GM23338 (cell line): ENCODE results near the gene COPZ1. TPM values are rescaled to one million over a fixed set of nuclear protein-coding genes. Genes with fewer than 3 reads are reported as not detected.

Experiments used
- ATAC-seq: fragments of 200-7000 bp; cut with Tn5 transposase; 3 replicates; pipeline ENCODE4 v1.9.1; 2020
- DNase-seq: peaks from one replicate; pipeline ENCODE4 v3.0.0-alpha.2; 2015; ENCODE audit warnings: low spot score
- H2AFZ ChIP-seq: fragments of 200-600 bp; sonication (generic); 2 replicates; pipeline ENCODE4 v1.8.0; 2016; ENCODE audit warnings: antibody characterized with exemption, mild to moderate bottlenecking, moderate library complexity
- H3F3A ChIP-seq: fragments of 200-600 bp; sonication (generic); replicated peaks from 2 replicates; pipeline ENCODE4 v1.8.0; 2017; ENCODE audit warnings: antibody characterized with exemption, mixed run types, low read depth
- H3K27ac ChIP-seq: fragments of 200-600 bp; sonication (generic); 2 replicates; pipeline ENCODE4 v1.6.1; 2016; ENCODE audit warnings: low read depth
- H3K27me3 ChIP-seq: fragments of 200-600 bp; sonication (generic); 2 replicates; pipeline ENCODE4 v1.8.0; 2016; ENCODE audit warnings: mild to moderate bottlenecking, mixed run types, moderate library complexity; ENCODE audit not compliant: insufficient read depth
- H3K36me3 ChIP-seq: fragments of 200-600 bp; sonication (generic); 2 replicates; pipeline ENCODE4 v1.8.0; 2016; ENCODE audit warnings: mild to moderate bottlenecking; ENCODE audit not compliant: insufficient read depth
- H3K4me1 ChIP-seq: fragments of 200-600 bp; sonication (generic); 2 replicates; pipeline ENCODE4 v1.8.0; 2016; ENCODE audit warnings: mild to moderate bottlenecking, moderate library complexity; ENCODE audit not compliant: insufficient read depth
- H3K4me2 ChIP-seq: fragments of 200-600 bp; sonication (generic); 2 replicates; pipeline ENCODE4 v1.7.1; 2017; ENCODE audit warnings: mixed run types
- H3K4me3 ChIP-seq: fragments of 200-600 bp; sonication (generic); 2 replicates; pipeline ENCODE4 v1.6.1; 2016; ENCODE audit warnings: mixed run types
- H3K79me2 ChIP-seq: fragments of 200-600 bp; sonication (generic); replicated peaks from 2 replicates; pipeline ENCODE4 v1.8.0; 2017; ENCODE audit warnings: mild to moderate bottlenecking; ENCODE audit not compliant: insufficient read depth
- H3K9me2 ChIP-seq: fragments of 200-600 bp; sonication (generic); 2 replicates; pipeline ENCODE4 v1.8.0; 2017; ENCODE audit not compliant: insufficient read depth
- H4K20me1 ChIP-seq: fragments of 200-600 bp; sonication (generic); replicated peaks from 2 replicates; pipeline ENCODE4 v1.8.0; 2017; ENCODE audit warnings: mild to moderate bottlenecking; ENCODE audit not compliant: insufficient read depth
- H3K27ac Mint-ChIP-seq: 2 replicates; pipeline ENCODE4 v1.8.0; 2020; ENCODE audit warnings: inconsistent platforms, mild to moderate bottlenecking, moderate library complexity, mixed read lengths
- H3K27me3 Mint-ChIP-seq: 3 replicates; pipeline ENCODE4 v1.8.0; 2022; ENCODE audit warnings: low read depth, mild to moderate bottlenecking, moderate library complexity, mixed read lengths, inconsistent platforms; ENCODE audit not compliant: insufficient read depth, poor library complexity
- H3K36me3 Mint-ChIP-seq: 3 replicates; pipeline ENCODE4 v1.8.0; 2021; ENCODE audit warnings: low read depth, mild to moderate bottlenecking, inconsistent platforms, moderate library complexity, mixed read lengths
- H3K4me1 Mint-ChIP-seq: 3 replicates; pipeline ENCODE4 v1.8.0; 2020; ENCODE audit warnings: mild to moderate bottlenecking, inconsistent platforms, mixed read lengths
- H3K4me3 Mint-ChIP-seq: 3 replicates; pipeline ENCODE4 v1.8.0; 2021; ENCODE audit warnings: moderate library complexity, mild to moderate bottlenecking, inconsistent platforms, mixed read lengths
- H3K9me3 Mint-ChIP-seq: 3 replicates; pipeline ENCODE4 v1.8.0; 2020; ENCODE audit warnings: moderate library complexity, mild to moderate bottlenecking, inconsistent platforms, mixed read lengths
- CREB1 ChIP-seq: fragments of 250-450 bp; sonication (Bioruptor Pico); IDR thresholded peaks from 2 replicates; pipeline ENCODE4 v1.5.0; 2020; ENCODE audit warnings: low read depth, mild to moderate bottlenecking, moderate library complexity
- CTCF ChIP-seq, 2 experiments: fragments of 200-600 bp in 1 of 2; sonication (generic) in 1 of 2; conservative IDR thresholded peaks; 2 replicates each; pipeline versions ENCODE4 v1.5.1 to v1.6.1; 2016 to 2017; ENCODE audit warnings: antibody characterized with exemption in 2 of 2, low read depth in 2 of 2, mild to moderate bottlenecking in 2 of 2, moderate library complexity in 1 of 2
- ETS1 ChIP-seq: IDR thresholded peaks from 2 replicates; pipeline ENCODE4 v1.6.1; 2016; ENCODE audit warnings: antibody characterized with exemption
- EZH2 ChIP-seq: fragments of 200-600 bp; sonication (generic); IDR thresholded peaks from one replicate; pipeline ENCODE4 v1.8.0; 2017; ENCODE audit warnings: antibody characterized with exemption, mild to moderate bottlenecking, low read depth; ENCODE audit not compliant: unreplicated experiment
- EZH2phosphoT487 ChIP-seq: fragments of 200-600 bp; sonication (generic); IDR thresholded peaks from one replicate; pipeline ENCODE4 v1.8.1; 2018; ENCODE audit warnings: antibody characterized with exemption; ENCODE audit not compliant: unreplicated experiment
- JUNB ChIP-seq: IDR thresholded peaks from one replicate; pipeline ENCODE4 v1.6.1; 2016; ENCODE audit warnings: antibody characterized with exemption; ENCODE audit not compliant: unreplicated experiment
- NANOG ChIP-seq: IDR thresholded peaks from 2 replicates; pipeline ENCODE4 v1.6.1; 2016; ENCODE audit warnings: antibody characterized with exemption, borderline replicate concordance
- POLR2AphosphoS5 ChIP-seq: IDR thresholded peaks from 2 replicates; pipeline ENCODE4 v1.6.1; 2016; ENCODE audit warnings: antibody characterized with exemption, low read depth
- REST ChIP-seq: IDR thresholded peaks from one replicate; pipeline ENCODE4 v1.6.1; 2018; ENCODE audit warnings: antibody characterized with exemption; ENCODE audit not compliant: unreplicated experiment
- STAT1 ChIP-seq: IDR thresholded peaks from one replicate; pipeline ENCODE4 v1.6.1; 2016; ENCODE audit warnings: antibody characterized with exemption; ENCODE audit not compliant: unreplicated experiment
- ZNF114 ChIP-seq: fragments of 250-450 bp; sonication (Bioruptor Pico); IDR thresholded peaks from 2 replicates; pipeline ENCODE4 v1.5.0; 2020; ENCODE audit warnings: mild to moderate bottlenecking, moderate library complexity
- ZNF331 ChIP-seq: fragments of 250-450 bp; sonication (Bioruptor Pico); IDR thresholded peaks from 2 replicates; pipeline ENCODE4 v1.5.0; 2020; ENCODE audit warnings: low read depth, mild to moderate bottlenecking, moderate library complexity
- ZNF462 ChIP-seq: fragments of 250-450 bp; sonication (Bioruptor Pico); IDR thresholded peaks from 2 replicates; pipeline ENCODE4 v1.5.0; 2020; ENCODE audit warnings: mild to moderate bottlenecking, moderate library complexity
- polyA plus RNA-seq: library from polyadenylated mRNA; unstranded; fragments of >200 nt; fragmentation: Nextera tagmentation; extraction: Ambion mirVana; gene quantifications from 2 replicates; pipeline ENCODE4 v1.2.1, GENCODE V29; 2016
- total RNA-seq: library from RNA; depleted of rRNA; stranded (reverse); fragments of >200 nt; shearing (Covaris generic); gene quantifications from 2 replicates; pipeline ENCODE4 v1.2.3, GENCODE V29; 2014

The COPZ1 gene
- total and polyA plus RNA-seq, 2 experiments from 2014 or later = 79.9 to 91.2 TPM

- Mint-ChIP-seq H3K4me3 (no peak overlapping the region), H3K9me3 (no peaks in the 10 kb centered on the region), H3K4me1 (peaks cover 51% of the 10 kb centered on the region), H3K27me3 (peaks cover 38% of the 10 kb centered on the region), H3K36me3 (peaks cover 47% of the 10 kb centered on the region), H3K27ac (no peak overlapping the region)
- TF ChIP-seq ZNF331 (CRISPR knock-in tag) (no peak), CREB1 (CRISPR knock-in tag) (no peak), ZNF462 (CRISPR knock-in tag) (no peak), CTCF (conservative IDR thresholded peaks at IDR 0.05; ENCODE audit: low read depth in 2 of 2) (no peak), POLR2AphosphoS5 (no peak), NANOG (no peak), REST (no peak), EZH2 (no peak), STAT1 (no peak), ETS1 (no peak), ZNF114 (no peak), JUNB (no peak), EZH2phosphoT487 (no peak)
- Histone ChIP-seq H3K36me3 (peaks cover 25% of the 10 kb centered on the region), H3K4me2 (no peak overlapping the region), H3K9me2 (no peaks in the 10 kb centered on the region), H3K79me2 (no peaks in the 10 kb centered on the region), H3K4me1 (peaks cover 47% of the 10 kb centered on the region), H4K20me1 (peaks cover 6% of the 10 kb centered on the region), H3K27me3 (peaks cover 33% of the 10 kb centered on the region; the same call in 1 of the 2 replicates), H3K4me3 (no peak overlapping the region), H2AFZ (no peak overlapping the region), H3K27ac (no peak overlapping the region), H3F3A (peaks cover 29% of the 10 kb centered on the region)
- DNase-seq (no peak), ATAC-seq (no peak)
Observed at GRCh38 chr12:54349036-54349435, 24.1 kb downstream of the COPZ1 start.
